ENCODE data around the gene TRAF3IP1. TPM values are rescaled to one million over a fixed set of nuclear protein-coding genes. Genes with fewer than 3 reads are reported as not detected.
"Not testable (repeated sequence)": the region's sequence is repeated elsewhere in the genome, so short reads cannot be mapped to it uniquely, and the experiment has no call there.

The TRAF3IP1 gene
- total and polyA plus RNA-seq, 12 donors: 5.5 to 18.5 (median 12.4) TPM

- no peak overlapping the region for H3K4me3 ChIP-seq
- WGBS, 4 donors: 97 to 100% (median 98%) methylated on average over 2 to 4 of the region's 4 CpGs
- intact Hi-C loops (cut with DNase I): no loop called here
- no peaks in the 10 kb centered on the region for H3K27me3 ChIP-seq
- H3K9me3 ChIP-seq (replicated peaks in 1 of 3): no peaks in the 10 kb centered on the region
- TF ChIP-seq POLR2A (IDR thresholded peaks at IDR 0.05) (no peak), CTCF (IDR thresholded peaks at IDR 0.05) (no peak)
- peaks cover 0 to 51% of the 10 kb centered on the region in 2 donors for H3K36me3 ChIP-seq (replicated peaks in 1 of 2)
- H3K4me1 ChIP-seq (replicated peaks in 1 of 2): no peaks in the 10 kb centered on the region
- no peak for DNase-seq
- no peak overlapping the region for H3K27ac ChIP-seq
Observed at GRCh38 chr2:238272156-238272555, 48.2 kb upstream of the TRAF3IP1 start.

GRCh38 chr2:238273433-238273832, 46.9 kb upstream of the TRAF3IP1 start:
- peaks cover 0 to 38% of the 10 kb centered on the region in 2 donors for H3K36me3 ChIP-seq (replicated peaks in 1 of 2)
- intact Hi-C loops (cut with DNase I); H3K27me3 ChIP-seq; H3K4me3 ChIP-seq; DNase-seq; H3K4me1 ChIP-seq (replicated peaks in 1 of 2); H3K27ac ChIP-seq; H3K9me3 ChIP-seq (replicated peaks in 1 of 3): not testable (repeated sequence)
- WGBS, 4 donors: 90 to 95% (median 93%) methylated on average over 10 of the region's 10 CpGs

- WGBS, 4 donors: 90 to 96% (median 95%) methylated on average over 16 to 20 of the region's 20 CpGs
- Histone ChIP-seq H3K4me3 (no peak overlapping the region), H3K27me3 (no peaks in the 10 kb centered on the region), H3K36me3 (replicated peaks in 1 of 2) (peaks cover 0 to 33% of the 10 kb centered on the region in 2 donors), H3K4me1 (replicated peaks in 1 of 2) (no peaks in the 10 kb centered on the region), H3K27ac (no peak overlapping the region), H3K9me3 (replicated peaks in 1 of 3) (no peaks in the 10 kb centered on the region)
- intact Hi-C loops (cut with DNase I): no loop called here
- DNase-seq: no peak
- TF ChIP-seq CTCF (IDR thresholded peaks at IDR 0.05): no peak
Observed at GRCh38 chr2:238274152-238274865, 46.0 kb upstream of the TRAF3IP1 start.

GRCh38 chr2:238277695-238278094, 42.6 kb upstream of the TRAF3IP1 start:
- H3K36me3 ChIP-seq (replicated peaks in 1 of 2): peaks cover 0 to 15% of the 10 kb centered on the region in 2 donors
- 89 to 94% (median 91%) methylated on average over 15 of the region's 15 CpGs for WGBS, 4 donors

More at GRCh38 chr2:238277695-238278094, 42.6 kb upstream of the TRAF3IP1 start:
- H3K27ac ChIP-seq: no peak overlapping the region
- H3K4me1 ChIP-seq (replicated peaks in 1 of 2): no peaks in the 10 kb centered on the region
- H3K27me3 ChIP-seq: no peaks in the 10 kb centered on the region
- TF ChIP-seq POLR2A (IDR thresholded peaks at IDR 0.05) (no peak), CTCF (IDR thresholded peaks at IDR 0.05) (no peak)
- no peak overlapping the region for H3K4me3 ChIP-seq
- no peak for DNase-seq
- H3K9me3 ChIP-seq (replicated peaks in 1 of 3): no peaks in the 10 kb centered on the region
- intact Hi-C loops (cut with DNase I): no loop called here
